ENCODE measurements around the gene STEAP1B.

STEAP1B gene

GRCh38 chr7:22487978-22488642, 11.9 kb downstream of the STEAP1B start:
- TF ChIP-seq CTCF (IDR thresholded peaks at IDR 0.05; ENCODE audit: control insufficient read depth, extremely low read depth, insufficient read depth) = no peak
- DNase-seq (ENCODE audit: low read depth) = no peak
- H3K4me3 ChIP-seq (ENCODE audit: low read depth, low read length) = no peak overlapping the region

GRCh38 chr7:22486597-22486996, 13.4 kb downstream of the STEAP1B start:
- no peak overlapping the region for H3K4me3 ChIP-seq (ENCODE audit: low read depth, low read length)

GRCh38 chr7:22485189-22485588, 14.8 kb downstream of the STEAP1B start:
- no peak for DNase-seq (ENCODE audit: low read depth)
- TF ChIP-seq CTCF (IDR thresholded peaks at IDR 0.05; ENCODE audit: control insufficient read depth, extremely low read depth, insufficient read depth) = no peak
- no peak overlapping the region for H3K4me3 ChIP-seq (ENCODE audit: low read depth, low read length)

More at GRCh38 chr7:22486597-22486996, 13.4 kb downstream of the STEAP1B start:
- DNase-seq (ENCODE audit: low read depth) = no peak
- TF ChIP-seq CTCF (IDR thresholded peaks at IDR 0.05; ENCODE audit: control insufficient read depth, extremely low read depth, insufficient read depth) = no peak

- no peak for TF ChIP-seq CTCF (IDR thresholded peaks at IDR 0.05; ENCODE audit: control insufficient read depth, extremely low read depth, insufficient read depth)
- DNase-seq (ENCODE audit: low read depth) = no peak
Observed at GRCh38 chr7:22482503-22482902, 17.5 kb downstream of the STEAP1B start.

GRCh38 chr7:22481726-22482125, 18.3 kb downstream of the STEAP1B start:
- no peak for DNase-seq (ENCODE audit: low read depth)
- H3K4me3 ChIP-seq (ENCODE audit: low read depth, low read length) = no peak overlapping the region
- TF ChIP-seq CTCF (IDR thresholded peaks at IDR 0.05; ENCODE audit: control insufficient read depth, extremely low read depth, insufficient read depth) = no peak

More at GRCh38 chr7:22482503-22482902, 17.5 kb downstream of the STEAP1B start:
- H3K4me3 ChIP-seq (ENCODE audit: low read depth, low read length) = no peak overlapping the region

- no peak overlapping the region for H3K4me3 ChIP-seq (ENCODE audit: low read depth, low read length)
- no peak for DNase-seq (ENCODE audit: low read depth)
- TF ChIP-seq CTCF (IDR thresholded peaks at IDR 0.05; ENCODE audit: control insufficient read depth, extremely low read depth, insufficient read depth) = no peak
Observed at GRCh38 chr7:22480523-22481075, 19.4 kb downstream of the STEAP1B start.

Measured in LNCaP clone FGC (cell line).